ENCODE results near the gene RNF213. TPM values are rescaled to one million over a fixed set of nuclear protein-coding genes. Genes with fewer than 3 reads are reported as not detected.

The RNF213 gene
- total RNA-seq, 6 experiments from 2014 or later: 59.1 to 87.7 (median 73.0) TPM

DNA sequence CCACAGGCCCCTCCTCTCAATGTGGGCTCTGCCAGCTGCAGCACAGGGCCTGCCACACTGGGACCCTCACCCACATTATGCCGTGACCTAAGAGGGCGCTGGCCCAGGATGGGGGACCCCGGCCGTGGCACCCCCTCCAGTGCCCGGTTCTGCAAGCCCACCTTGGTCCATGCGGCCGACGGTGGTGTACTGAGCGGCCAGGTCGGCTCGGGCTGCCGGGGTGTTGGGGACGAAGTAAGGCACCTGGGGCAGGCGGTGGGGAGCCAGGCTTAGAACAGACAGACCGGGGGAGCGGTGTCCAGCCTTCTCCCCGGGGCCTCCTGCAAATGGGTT is 47.0 kb upstream of the RNF213 start:
- Histone ChIP-seq H3K27me3 (no peaks in the 10 kb centered on the region), H3K27ac (no peak overlapping the region), H3K4me3 (no peak overlapping the region), H3K4me1 (no peaks in the 10 kb centered on the region), H3K36me3 (peaks cover 0 to 39% (median 9%) of the 10 kb centered on the region in 4 donors), H3K9me3 (no peaks in the 10 kb centered on the region)
- ATAC-seq: no peak
- WGBS (ENCODE audit: insufficient coverage, low coverage, low lambda C conversion rate, missing lambda C conversion rate): no CpG with 5 or more reads among the region's 17 CpGs
- TF ChIP-seq CTCF (IDR thresholded peaks at IDR 0.05) (no peak), POLR2A (IDR thresholded peaks at IDR 0.05) (no peak)
- DNase-seq: no peak
- intact Hi-C loops (cut with DNase I): no loop called here

DNA sequence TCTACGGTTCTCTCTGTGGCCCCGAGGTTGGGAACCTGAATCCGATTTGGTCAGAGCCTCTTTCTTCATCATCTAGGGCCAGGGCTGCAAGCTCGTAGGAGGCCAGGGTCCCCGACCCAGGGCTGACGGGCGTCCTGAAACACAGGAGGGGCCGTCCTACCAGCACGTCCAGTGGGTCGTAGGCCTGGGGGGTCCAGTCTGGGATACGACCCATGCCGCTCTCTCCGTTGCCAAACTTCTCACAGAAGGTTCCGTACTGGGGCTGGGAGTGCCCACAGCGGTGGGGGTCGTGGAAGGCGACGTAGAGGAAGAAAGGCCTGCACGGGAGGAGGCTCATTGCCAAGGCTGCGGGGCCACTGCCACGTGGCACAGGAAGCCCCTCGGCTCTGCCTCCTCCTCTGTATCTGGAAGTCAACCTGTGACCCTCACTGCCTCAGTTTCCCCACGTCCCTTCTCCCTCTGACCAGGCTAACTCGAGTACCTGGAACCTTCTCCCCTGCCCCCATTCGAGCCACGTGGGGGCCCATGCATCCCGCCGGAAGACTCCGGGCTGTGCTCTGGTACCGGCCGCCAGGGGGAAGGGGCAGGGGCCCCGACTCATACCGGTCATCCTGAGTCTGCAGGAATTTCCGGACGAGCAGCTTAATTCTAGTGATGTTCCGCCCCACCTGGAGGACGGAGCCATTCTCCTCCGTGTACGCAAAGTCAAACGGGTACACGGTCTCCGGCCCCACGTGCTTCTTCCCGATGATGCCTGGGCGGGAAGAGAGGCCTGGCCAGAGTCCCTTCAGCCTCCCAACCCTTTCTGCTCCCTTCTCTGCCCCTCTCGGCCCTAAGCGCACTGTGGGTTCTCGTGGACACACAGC is 46.4 kb upstream of the RNF213 start:
- intact Hi-C loops (cut with DNase I): no loop called here
- peaks cover 0 to 2% (median 0%) of the 10 kb centered on the region in 4 donors for H3K4me1 ChIP-seq
- H3K9me3 ChIP-seq: no peaks in the 10 kb centered on the region
- no peak for DNase-seq
- ATAC-seq: no peak
- no peak for TF ChIP-seq CTCF (IDR thresholded peaks at IDR 0.05)
- no peak for TF ChIP-seq POLR2A (IDR thresholded peaks at IDR 0.05)
- H3K4me3 ChIP-seq: no peak overlapping the region
- H3K36me3 ChIP-seq: peaks cover 0 to 39% (median 9%) of the 10 kb centered on the region in 4 donors
- H3K27ac ChIP-seq: no peak overlapping the region
- H3K27me3 ChIP-seq: no peaks in the 10 kb centered on the region
- no CpG with 5 or more reads among the region's 48 CpGs for WGBS (ENCODE audit: insufficient coverage, low coverage, low lambda C conversion rate, missing lambda C conversion rate)

DNA sequence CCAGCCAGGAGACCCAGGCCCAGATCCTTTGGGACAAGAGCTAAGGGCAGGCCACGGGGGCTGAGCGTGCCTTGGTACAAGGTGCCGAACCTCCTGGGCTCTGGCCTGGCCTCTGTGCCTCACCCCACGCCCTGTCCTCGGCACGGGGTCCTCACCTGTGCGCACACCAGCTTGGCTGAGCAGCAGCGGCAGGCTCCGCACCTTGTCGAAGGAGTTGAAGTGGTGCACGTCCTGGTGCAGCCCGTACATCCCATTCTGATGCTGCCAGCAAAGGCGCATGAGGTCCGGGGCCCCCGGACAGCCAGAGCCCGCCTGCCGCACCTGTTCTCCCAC is 45.8 kb upstream of the RNF213 start:
- Histone ChIP-seq H3K36me3 (peaks cover 0 to 36% (median 8%) of the 10 kb centered on the region in 4 donors), H3K27me3 (no peaks in the 10 kb centered on the region), H3K9me3 (no peaks in the 10 kb centered on the region), H3K27ac (no peak overlapping the region), H3K4me3 (no peak overlapping the region), H3K4me1 (peaks cover 0 to 3% (median 0%) of the 10 kb centered on the region in 4 donors)
- intact Hi-C loops (cut with DNase I): no loop called here
- TF ChIP-seq CTCF (IDR thresholded peaks at IDR 0.05) (no peak), POLR2A (IDR thresholded peaks at IDR 0.05) (no peak)
- WGBS (ENCODE audit: insufficient coverage, low coverage, low lambda C conversion rate, missing lambda C conversion rate): no CpG with 5 or more reads among the region's 17 CpGs
- ATAC-seq (no peak), DNase-seq (no peak)

DNA sequence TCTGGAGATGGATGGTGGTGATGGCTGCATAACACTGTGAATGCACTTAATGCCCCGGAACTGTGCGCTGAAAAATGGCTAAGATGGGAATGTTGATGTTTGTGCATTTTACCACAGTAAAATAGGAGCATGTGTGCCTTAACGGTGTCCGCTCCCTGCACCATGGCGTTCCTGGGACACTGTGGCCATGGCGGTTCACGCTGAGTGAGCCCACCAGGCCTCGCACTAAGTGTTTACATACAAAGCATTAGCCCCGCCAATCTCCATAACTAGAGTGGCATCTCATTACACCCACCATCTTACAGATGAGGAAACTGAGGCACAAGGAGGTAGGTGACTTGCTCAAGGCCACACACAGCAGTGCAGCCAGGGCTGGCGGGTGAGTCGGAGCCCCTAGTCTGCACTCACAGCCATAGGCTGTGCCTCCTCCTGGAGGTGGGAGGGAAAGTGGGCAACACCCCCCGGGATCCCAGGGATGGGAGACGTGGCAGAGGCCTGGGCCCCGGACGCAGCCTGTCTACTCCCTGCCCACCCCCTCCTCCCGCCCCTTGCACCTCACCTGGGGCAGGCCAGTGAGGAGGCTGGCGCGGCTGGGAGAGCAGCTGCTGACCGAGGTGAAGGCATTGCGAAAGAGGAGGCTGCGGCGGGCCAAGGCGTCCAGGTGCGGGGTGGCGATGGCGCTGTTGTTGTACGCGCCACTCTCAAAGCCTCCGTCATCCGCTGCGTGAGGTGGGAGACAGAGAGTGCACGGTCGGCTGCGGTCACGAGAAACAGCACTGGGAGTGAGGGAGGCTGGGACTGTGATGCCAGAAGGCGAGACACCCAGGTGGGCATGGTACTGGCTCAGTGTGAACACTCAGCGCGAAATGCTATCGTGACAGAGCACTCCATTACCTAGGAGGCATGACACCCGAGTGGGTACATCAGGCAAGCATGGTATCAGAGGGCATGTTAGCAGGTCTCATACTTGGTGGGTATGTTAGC is 43.9 kb upstream of the RNF213 start:
- Histone ChIP-seq H3K4me1 (peaks cover 0 to 6% (median 2%) of the 10 kb centered on the region in 4 donors), H3K4me3 (no peak overlapping the region), H3K9me3 (no peaks in the 10 kb centered on the region), H3K27me3 (no peaks in the 10 kb centered on the region), H3K36me3 (peaks cover 0 to 17% (median 0%) of the 10 kb centered on the region in 4 donors), H3K27ac (no peak overlapping the region)
- DNase-seq: no peak
- TF ChIP-seq POLR2A (IDR thresholded peaks at IDR 0.05) (no peak), CTCF (IDR thresholded peaks at IDR 0.05) (no peak)
- no peak for ATAC-seq
- intact Hi-C loops (cut with DNase I): no loop called here
- WGBS (ENCODE audit: insufficient coverage, low coverage, low lambda C conversion rate, missing lambda C conversion rate): 91% methylated on average over 18 of the region's 40 CpGs
